Heart left ventricle (tissue), 13 donors: ENCODE data around the gene DMXL2.

Experiments used
- CTCF ChIP-seq, 12 donors: fragments of 200-600 bp; sonication (generic) in 4 of 12; IDR thresholded peaks; one replicate each; pipeline versions ENCODE4 v1.5.0 to v1.8.0; 2018 to 2022; ENCODE audit warnings: antibody characterized with exemption in 12 of 12, mild to moderate bottlenecking in 5 of 12
- POLR2A ChIP-seq, 2 donors: fragments of 450-650 bp; IDR thresholded peaks; one replicate each; pipeline ENCODE4 v1.6.1; 2017; ENCODE audit warnings: antibody characterized with exemption in 2 of 2, mild to moderate bottlenecking in 2 of 2, moderate library complexity in 2 of 2
- donor health status: ischemic (EF 13 %, LVEDD 7.1; RV severe dilation, severe dysfunction).
- donor health status: DM: no; HTN: yes; CAD: no.
- donor health status: DM: no; HTN: no; CAD: no.
- donor health status: ischemic (EF 25% LVEDD 6.9; RV normal size, moderate dysfunction).
- donor health status: ischemic (EF 25% LVEDD 5.7; RV mildly dilated, moderate dysfunction).
- donor health status: ischemic (EF 35%, LVEDD 5.7; RV mildly dilated, moderate dysfunction).
- donor health status: nonischemic (EF 11% LVEDD 7.7; RV severe dilation, severe dysfunction).
- donor health status: DM: yes; HTN: yes; CAD: no.
- donor health status: PGD.
- donor health status: ischemic (EF 29% LVEDD 5.4; RV normal size, mild dysfunction).
- donor health status: nonischemic (EF 23%, LVEDD 6.1; RV moderate dilation, normal function).

DNA sequence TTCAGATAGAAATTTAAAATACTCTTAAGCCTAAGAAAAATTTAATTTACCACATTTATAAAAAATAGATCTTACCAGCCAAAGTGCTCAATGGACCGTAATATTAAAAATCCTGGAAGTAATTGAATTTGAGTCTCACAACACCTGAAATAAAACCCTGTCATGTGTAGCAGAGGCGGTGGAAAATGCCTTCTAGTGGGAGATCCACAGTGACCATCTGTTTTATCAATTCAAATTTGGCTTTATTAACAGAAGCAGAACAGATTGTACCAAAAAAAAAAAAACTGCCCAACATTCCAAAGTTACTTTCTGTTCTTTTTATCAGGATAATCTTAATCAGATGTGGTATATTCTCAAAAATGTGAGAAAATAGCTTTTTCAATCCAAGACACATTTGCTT, 71.7 kb downstream of the DMXL2 start:
- TF ChIP-seq CTCF (IDR thresholded peaks at IDR 0.05), result no peak
- no peak for TF ChIP-seq POLR2A (IDR thresholded peaks at IDR 0.05)
